ENCODE data around the gene CECR2.

- no peak for TF ChIP-seq CTCF (IDR thresholded peaks at IDR 0.05)
- no peak for TF ChIP-seq USF1 (CRISPR knock-in tag; IDR thresholded peaks at IDR 0.05)
- no peak for TF ChIP-seq ZNF232 (CRISPR knock-in tag; IDR thresholded peaks at IDR 0.05)
- TF ChIP-seq NR3C1 (CRISPR knock-in tag; conservative IDR thresholded peaks at IDR 0.05; ENCODE audit: low read depth), result no peak
- no peak for TF ChIP-seq GTF2I (CRISPR knock-in tag; conservative IDR thresholded peaks at IDR 0.05)
- no peak for TF ChIP-seq USF2 (CRISPR knock-in tag; IDR thresholded peaks at IDR 0.05)
- TF ChIP-seq FOXP1 (CRISPR knock-in tag; IDR thresholded peaks at IDR 0.05; ENCODE audit: borderline replicate concordance), result no peak
- TF ChIP-seq ATF3 (CRISPR knock-in tag; conservative IDR thresholded peaks at IDR 0.05), result no peak
- no peak for TF ChIP-seq E2F1 (CRISPR knock-in tag; IDR thresholded peaks at IDR 0.05)
- no peak for TF ChIP-seq ATF2 (CRISPR knock-in tag; IDR thresholded peaks at IDR 0.05; ENCODE audit: borderline replicate concordance, low read depth)
- TF ChIP-seq MYBL2 (CRISPR knock-in tag; IDR thresholded peaks at IDR 0.05), result no peak
- no peak for TF ChIP-seq MLX (CRISPR knock-in tag; IDR thresholded peaks at IDR 0.05)
- no peak for TF ChIP-seq MAX (CRISPR knock-in tag; IDR thresholded peaks at IDR 0.05)
- TF ChIP-seq NFE2L1 (CRISPR knock-in tag; IDR thresholded peaks at IDR 0.05), result no peak
These were observed 112.2 kb downstream of the CECR2 start for GRCh38 chr22:17481424-17481823.

Data from WTC11 (cell line).